Pancreas (tissue), 10 donors: ENCODE results near the gene TASL. TPM values are rescaled to one million over a fixed set of nuclear protein-coding genes. Genes with fewer than 3 reads are reported as not detected.
"Not testable (repeated sequence)": the region's sequence is repeated elsewhere in the genome, so short reads cannot be mapped to it uniquely, and the experiment has no call there.

ENCODE experiments used
- ATAC-seq, 4 donors: fragments of 200-7000 bp; cut with Tn5 transposase; one replicate each; pipeline versions ENCODE4 v1.8.0 to v1.9.1; 2020; ENCODE audit warnings: mild to moderate bottlenecking in 4 of 4, moderate library complexity in 4 of 4
- DNase-seq, 6 donors: peaks; one replicate each; pipeline ENCODE4 v3.0.0-alpha.2; 2020
- FAIRE-seq: peaks from 2 replicates; lab custom pipeline; 2012; peaks lifted over from hg19 to GRCh38; lab: Jason Lieb, UNC
- H3K27ac ChIP-seq, 4 donors: fragments of 200-600 bp; sonication (generic); 1 replicate in 3 of 4; 2 replicates in 1 of 4; pipeline versions ENCODE4 v1.5.0 to v1.8.0; 2020
- H3K27me3 ChIP-seq, 4 donors: fragments of 200-600 bp; one replicate each; pipeline ENCODE4 v1.8.0; 2021
- H3K36me3 ChIP-seq, 3 donors: fragments of 200-600 bp; sonication (generic) in 1 of 3; one replicate each; pipeline versions ENCODE4 v1.5.0 to v1.8.0; 2020 to 2021
- H3K4me1 ChIP-seq, 3 donors: fragments of 200-600 bp; one replicate each; pipeline ENCODE4 v1.8.0; 2021
- H3K4me3 ChIP-seq, 4 donors: fragments of 200-600 bp; sonication (generic) in 2 of 4; one replicate each; pipeline versions ENCODE4 v1.5.0 to v1.8.0; 2020 to 2021
- H3K9me3 ChIP-seq, 4 donors: fragments of 200-600 bp; one replicate each; pipeline ENCODE4 v1.8.0; 2021
- CTCF ChIP-seq, 4 donors: fragments of 200-600 bp; sonication (generic) in 3 of 4; IDR thresholded peaks; one replicate each; pipeline versions ENCODE4 v1.5.0 to v1.8.0; 2021; ENCODE audit warnings: antibody characterized with exemption in 4 of 4
- WGBS, 2 donors: extraction: QIAGEN DNeasy Blood & Tissue Kit; methylation state at CpG; one replicate each; pipeline ENCODE4 v1.1.7; 2013; 5-methylcytosine and 5-hydroxymethylcytosine counted together
- intact Hi-C, 3 donors: fragments of 100-400 bp; cut with DNase I; formaldehyde crosslinking; loops; one replicate each; pipeline versions ENCODE4 v1.11.1 to v1.14.2; 2022
- polyA plus RNA-seq, 2 donors: library from polyadenylated mRNA; stranded (reverse); fragments of 200-250 nt; gene quantifications; one replicate each; pipeline ENCODE4 v1.2.3, GENCODE V29; 2013
- total RNA-seq, 6 donors: library from RNA; stranded (reverse); fragmentation: NEBNext Ultra II Directional in 4 of 6; extraction: Animal tissue kit (Norgen Biotek cat#: 25700) in 4 of 6; gene quantifications; one replicate each; pipeline versions ENCODE4 v1.2.1 to v1.2.4, GENCODE V29; 2021 to 2023
- donor health status: healthy with polysubstance abuse.
- donor health status: DM: no; HTN: no; CAD: no; lungs with moderate emphysema.
- donor health status: DM: no; HTN: no; CAD: no.
- donor health status: control.
- donor health status: control.
- donor health status: Bipolar disorder and iron deficiency.
- donor health status: DM: yes; HTN: yes; CAD: no.
- donor health status: DM: no; HTN: no; CAD: no.
- donor health status: DM: no; HTN: no; CAD: no.
- donor health status: DM: yes; HTN: yes; CAD: no.

Gene TASL
- total and polyA plus RNA-seq, 8 donors = 0.09 to 3.0 (median 0.27) TPM; not detected in 1

- DNase-seq = no peak
- peak; percentile 67 for FAIRE-seq
- no peaks in the 10 kb centered on the region for H3K27me3 ChIP-seq
- intact Hi-C loops = loop anchor here in 1 of 3 donors (5.0 kb wide), 1 partner anchor 140 kb away; no protein-coding TSS in a partner anchor
- no peak for TF ChIP-seq CTCF (IDR thresholded peaks at IDR 0.05)
- 9 to 21% methylated on average over 1 of the region's 1 CpG for WGBS, 2 donors
- no peaks in the 10 kb centered on the region for H3K36me3 ChIP-seq
- H3K4me1 ChIP-seq = peaks cover 0 to 15% (median 5%) of the 10 kb centered on the region in 3 donors
- peak in 3 of 4 donors; percentile 36 to 67 (median 59) for ATAC-seq
- H3K27ac ChIP-seq = peak overlapping the region in 1 of 4 donors; percentile 25
- H3K9me3 ChIP-seq = no peaks in the 10 kb centered on the region
- H3K4me3 ChIP-seq = no peak overlapping the region
Observed at GRCh38 chrX:30572004-30572403, 5.6 kb downstream of the TASL start.

GRCh38 chrX:30570505-30570904 lies 7.1 kb downstream of the TASL start:
- peak in 3 of 4 donors; percentile 37 to 54 (median 53) for TF ChIP-seq CTCF (IDR thresholded peaks at IDR 0.05)
- Histone ChIP-seq H3K4me3 (no peak overlapping the region), H3K4me1 (peaks cover 0 to 15% (median 5%) of the 10 kb centered on the region in 3 donors), H3K36me3 (no peaks in the 10 kb centered on the region), H3K27me3 (no peaks in the 10 kb centered on the region), H3K27ac (no peak overlapping the region), H3K9me3 (no peaks in the 10 kb centered on the region)
- ATAC-seq = peak in 3 of 4 donors; percentile 60 to 71 (median 70)
- DNase-seq = no peak
- WGBS, 2 donors = 69 to 88% methylated on average over 1 of the region's 1 CpG
- peak; percentile 94 for FAIRE-seq
- intact Hi-C loops = loop anchor here in 1 of 3 donors (5.0 kb wide), 1 partner anchor 142 kb away; no protein-coding TSS in a partner anchor

- no peak for FAIRE-seq
- Histone ChIP-seq H3K36me3 (no peaks in the 10 kb centered on the region), H3K4me3 (no peak overlapping the region), H3K27ac (no peak overlapping the region), H3K27me3 (no peaks in the 10 kb centered on the region), H3K9me3 (no peaks in the 10 kb centered on the region), H3K4me1 (peaks cover 0 to 13% (median 5%) of the 10 kb centered on the region in 3 donors)
- DNase-seq = no peak
- intact Hi-C loops = no loop called here
- WGBS, 2 donors = 87 to 89% methylated on average over 4 of the region's 4 CpGs
- ATAC-seq = no peak
- no peak for TF ChIP-seq CTCF (IDR thresholded peaks at IDR 0.05)
Observed at GRCh38 chrX:30568136-30568535, 9.4 kb downstream of the TASL start.

- 50 to 76% methylated on average over 5 of the region's 5 CpGs for WGBS, 2 donors
- intact Hi-C loops, H3K36me3 ChIP-seq, H3K27me3 ChIP-seq, ATAC-seq, FAIRE-seq, H3K27ac ChIP-seq, H3K9me3 ChIP-seq, H3K4me3 ChIP-seq, DNase-seq, H3K4me1 ChIP-seq: not testable (repeated sequence)
Observed at GRCh38 chrX:30563070-30563469, 14.5 kb downstream of the TASL start.

- no peak for FAIRE-seq
- Histone ChIP-seq H3K9me3 (no peaks in the 10 kb centered on the region), H3K27ac (no peak overlapping the region), H3K4me3 (no peak overlapping the region), H3K4me1 (no peaks in the 10 kb centered on the region), H3K36me3 (no peaks in the 10 kb centered on the region), H3K27me3 (peaks cover 0 to 8% (median 0%) of the 10 kb centered on the region in 4 donors)
- no peak for DNase-seq
- 76 to 81% methylated on average over 2 of the region's 2 CpGs for WGBS, 2 donors
- ATAC-seq = no peak
- intact Hi-C loops = no loop called here
- TF ChIP-seq CTCF (IDR thresholded peaks at IDR 0.05) = no peak
Observed at GRCh38 chrX:30561191-30561590, 16.4 kb downstream of the TASL start.
